Adrenal gland (tissue), 12 donors: ENCODE data around the gene STX16. TPM values are rescaled to one million over a fixed set of nuclear protein-coding genes. Genes with fewer than 3 reads are reported as not detected.
A peak's percentile ranks its signal among the peaks of the same experiment; 100 is the strongest.

Source experiments
- DNase-seq, 7 donors: peaks; one replicate each; pipeline ENCODE4 v3.0.0-alpha.2; 2019 to 2020
- H3K27ac ChIP-seq, 5 donors: fragments of 200-600 bp; sonication (generic) in 4 of 5; 1 replicate in 3 of 5; 2 replicates in 2 of 5; pipeline versions ENCODE4 v1.5.1 to v1.8.0; 2016 to 2020; ENCODE audit warnings: mild to moderate bottlenecking in 1 of 5
- H3K27me3 ChIP-seq: fragments of 200-600 bp; 2 replicates; pipeline ENCODE4 v1.8.0; 2021
- H3K36me3 ChIP-seq, 2 donors: fragments of 200-600 bp; replicated peaks in 1 of 2; 1 replicate in 1 of 2; 2 replicates in 1 of 2; pipeline versions ENCODE4 v1.5.1 to v1.8.0; 2018 to 2022
- H3K4me1 ChIP-seq, 2 donors: fragments of 200-600 bp; replicated peaks in 1 of 2; 1 replicate in 1 of 2; 2 replicates in 1 of 2; pipeline versions ENCODE4 v1.5.1 to v1.8.0; 2018 to 2021
- H3K4me3 ChIP-seq, 4 donors: fragments of 200-600 bp; sonication (generic) in 3 of 4; one replicate each; pipeline ENCODE4 v1.5.1; 2016 to 2018
- H3K9me3 ChIP-seq, 3 donors: fragments of 200-600 bp; sonication (generic) in 1 of 3; replicated peaks in 1 of 3; 1 replicate in 2 of 3; 2 replicates in 1 of 3; pipeline versions ENCODE4 v1.5.1 to v1.8.0; 2016 to 2021
- CTCF ChIP-seq, 6 experiments: fragments of 450-650 bp in 4 of 6; fragments of 200-600 bp in 2 of 6; sonication (generic) in 1 of 6; IDR thresholded peaks; 1 replicate in 5 of 6; 2 replicates in 1 of 6; pipeline versions ENCODE4 v1.5.1 to v1.8.0; 2016 to 2021; ENCODE audit warnings: antibody characterized with exemption in 6 of 6, mild to moderate bottlenecking in 2 of 6, moderate library complexity in 1 of 6
- POLR2A ChIP-seq, 2 donors: fragments of 450-650 bp; IDR thresholded peaks; one replicate each; pipeline ENCODE4 v1.6.1; 2017; ENCODE audit warnings: antibody characterized with exemption in 2 of 2, mild to moderate bottlenecking in 2 of 2, moderate library complexity in 1 of 2
- WGBS, 4 donors: extraction: QIAGEN DNeasy Blood & Tissue Kit in 2 of 4; methylation state at CpG; one replicate each; pipeline versions ENCODE4 v1.1.5 to v1.1.7; 2013 to 2017; 5-methylcytosine and 5-hydroxymethylcytosine counted together
- intact Hi-C, 2 donors: fragments of 100-400 bp; cut with DNase I; formaldehyde crosslinking; loops; one replicate each; pipeline versions ENCODE4 v1.14.1 to v1.15.0; 2022 to 2023
- polyA plus RNA-seq, 3 donors: library from polyadenylated mRNA; stranded (reverse); fragments of 200-250 nt in 2 of 3; fragments of 350-450 nt in 1 of 3; fragmentation: Illumina TruSeq in 1 of 3; extraction: RNeasy Lipid Tissue Mini Kit (QIAGEN cat#74804) in 1 of 3; gene quantifications; one replicate each; pipeline ENCODE4 v1.2.3, GENCODE V29; 2013 to 2014
- total RNA-seq, 9 donors: library from RNA; depleted of rRNA in 4 of 9; stranded (reverse); fragments of >200 nt in 4 of 9; fragments of 120-200 nt in 1 of 9; fragmentation: NEBNext Ultra II Directional in 1 of 9; extraction: Animal tissue kit (Norgen Biotek cat#: 25700) in 1 of 9; gene quantifications; one replicate each; pipeline versions ENCODE4 v1.1.0 to v1.2.4, GENCODE V29; 2013 to 2023
- donor health status: healthy with polysubstance abuse.
- donor health status: Bipolar disorder and iron deficiency.
- donor health status: DM: yes; HTN: yes; CAD: no.
- donor health status: DM: no; HTN: no; CAD: no.
- donor health status: DM: no; HTN: no; CAD: no.
- donor health status: DM: yes; HTN: yes; CAD: no.

Gene STX16
- total and polyA plus RNA-seq, 12 donors, result 29.3 to 134 (median 43.6) TPM

DNA sequence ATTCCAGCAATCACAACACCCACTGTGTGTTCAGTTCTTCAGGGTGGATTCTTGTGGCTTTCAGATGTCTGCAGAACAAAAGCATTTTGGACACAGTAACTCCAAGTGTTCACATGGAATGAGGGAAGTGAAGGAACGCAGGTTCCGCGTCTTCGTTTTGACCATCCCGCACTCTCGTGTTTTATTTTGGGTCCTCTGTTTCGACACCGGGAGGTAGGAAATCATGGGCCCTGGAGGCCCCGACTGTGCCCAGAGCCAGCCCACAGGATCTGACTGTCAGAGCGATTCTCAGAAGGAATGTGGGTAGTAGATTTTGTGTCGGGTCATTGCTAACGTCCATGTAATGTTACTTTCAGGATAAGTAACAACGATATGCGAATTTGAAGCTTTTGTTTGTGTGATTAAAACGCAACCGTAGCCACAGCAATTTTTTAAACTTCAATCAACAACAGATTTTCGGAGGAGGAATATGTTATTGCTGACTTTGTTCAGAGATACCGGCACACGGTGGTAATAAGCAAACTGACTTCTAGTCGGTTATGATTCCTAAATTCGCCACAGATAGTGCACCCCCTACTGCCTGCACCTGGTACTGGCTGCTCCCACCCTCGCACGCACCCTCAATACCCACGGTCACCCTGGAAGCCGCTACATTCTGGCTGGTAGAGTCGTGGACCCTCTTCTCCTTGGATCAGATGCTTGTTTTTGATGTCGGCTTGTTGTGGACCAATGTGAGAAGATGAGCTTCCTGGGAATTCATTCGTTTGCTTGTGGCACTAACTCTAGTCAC, 52.0 kb downstream of the STX16 start:
- H3K4me3 ChIP-seq, result no peak overlapping the region
- no peaks in the 10 kb centered on the region for H3K9me3 ChIP-seq
- peak in 1 of 6 experiments; percentile 8 for TF ChIP-seq CTCF (IDR thresholded peaks at IDR 0.05)
- TF ChIP-seq POLR2A (IDR thresholded peaks at IDR 0.05), result no peak
- H3K27ac ChIP-seq, result no peak overlapping the region
- H3K4me1 ChIP-seq, result no peaks in the 10 kb centered on the region
- intact Hi-C loops, result no loop called here
- 94 to 97% (median 95%) methylated on average over 28 of the region's 28 CpGs for WGBS, 4 donors
- peaks cover 0 to 64% of the 10 kb centered on the region in 2 donors for H3K36me3 ChIP-seq
- no peaks in the 10 kb centered on the region for H3K27me3 ChIP-seq
- peak in 3 of 7 donors; percentile 6 to 47 (median 15) for DNase-seq

DNA sequence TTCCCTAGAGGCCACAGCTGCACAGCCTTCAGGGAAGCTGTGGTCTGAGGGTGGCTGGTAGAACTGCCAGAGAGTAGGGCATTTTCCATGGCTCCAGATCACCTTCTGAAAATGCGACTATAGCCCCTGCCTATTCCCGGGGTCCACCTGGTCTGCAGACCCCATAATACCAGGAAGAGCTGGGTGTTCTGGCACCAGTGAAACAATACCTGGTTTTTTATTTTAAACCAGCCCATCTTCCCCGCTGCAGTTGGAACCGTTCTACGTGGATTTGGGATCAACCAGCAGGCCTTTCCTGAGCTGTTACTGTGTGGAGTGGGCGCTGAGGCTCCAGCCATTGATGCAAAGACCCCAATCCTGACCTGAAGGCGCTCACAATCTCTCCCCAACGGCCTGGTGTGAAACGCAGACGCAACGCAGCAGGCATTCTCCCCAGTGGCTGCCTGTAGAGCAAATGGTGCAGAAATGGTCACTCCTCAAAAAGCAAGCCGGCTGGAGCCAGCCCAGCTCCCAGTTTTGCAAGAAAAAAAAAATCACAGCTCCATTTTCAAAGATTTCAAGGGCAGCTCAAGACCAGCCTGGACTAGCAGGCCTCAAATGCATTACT, 52.8 kb downstream of the STX16 start:
- Histone ChIP-seq H3K4me1 (no peaks in the 10 kb centered on the region), H3K4me3 (no peak overlapping the region), H3K9me3 (no peaks in the 10 kb centered on the region), H3K27ac (no peak overlapping the region), H3K36me3 (peaks cover 0 to 57% of the 10 kb centered on the region in 2 donors), H3K27me3 (no peaks in the 10 kb centered on the region)
- peak in 1 of 7 donors; percentile 42 for DNase-seq
- intact Hi-C loops, result no loop called here
- TF ChIP-seq POLR2A (IDR thresholded peaks at IDR 0.05), result no peak
- no peak for TF ChIP-seq CTCF (IDR thresholded peaks at IDR 0.05)
- WGBS, 4 donors, result 95 to 99% (median 97%) methylated on average over 10 to 12 of the region's 12 CpGs

DNA sequence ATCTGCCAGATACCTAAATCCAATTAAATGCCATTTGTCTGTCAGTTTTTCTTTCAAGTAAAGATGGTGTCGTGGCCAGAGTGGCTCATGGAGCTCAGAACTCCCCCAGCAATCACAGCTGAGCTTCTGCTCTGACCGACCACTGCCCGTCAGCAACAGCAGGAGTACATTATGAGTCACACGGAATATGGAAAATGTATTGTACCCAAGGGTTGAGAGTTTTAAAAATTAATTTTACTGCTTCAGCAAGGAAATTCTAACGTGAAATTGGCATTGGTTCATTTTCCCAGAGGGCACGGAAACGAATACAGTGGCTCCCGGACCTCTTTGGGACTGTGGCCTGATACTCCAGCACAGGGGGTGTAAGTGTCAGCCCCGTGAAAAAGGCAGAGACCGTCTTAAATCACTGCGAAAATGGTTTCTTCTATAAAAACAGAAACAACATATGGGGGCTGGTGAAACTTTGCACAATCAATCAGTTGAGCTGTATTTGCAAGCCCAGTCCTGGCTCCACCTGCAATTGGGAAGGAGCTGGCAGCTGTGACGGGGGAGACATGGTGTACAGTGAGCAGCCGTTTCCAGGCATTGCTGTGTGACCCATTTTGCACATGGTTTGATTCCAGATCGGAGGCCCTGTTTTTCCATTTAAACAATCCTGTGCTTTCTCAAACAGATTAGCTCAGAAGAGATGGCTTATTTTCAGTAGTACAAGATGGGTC, 54.3 kb downstream of the STX16 start:
- intact Hi-C loops, result no loop called here
- no peak overlapping the region for H3K4me3 ChIP-seq
- no peaks in the 10 kb centered on the region for H3K27me3 ChIP-seq
- DNase-seq, result peak in 4 of 7 donors; percentile 6 to 81 (median 16)
- H3K27ac ChIP-seq, result peak overlapping the region in 1 of 5 donors; percentile 19
- H3K9me3 ChIP-seq, result no peaks in the 10 kb centered on the region
- no peaks in the 10 kb centered on the region for H3K4me1 ChIP-seq
- TF ChIP-seq POLR2A (IDR thresholded peaks at IDR 0.05), result no peak
- no peak for TF ChIP-seq CTCF (IDR thresholded peaks at IDR 0.05)
- peaks cover 0 to 44% of the 10 kb centered on the region in 2 donors for H3K36me3 ChIP-seq
- 89 to 94% (median 92%) methylated on average over 14 of the region's 14 CpGs for WGBS, 4 donors
